Stimulated activated naive B cell treated with anti-CD40 and anti-IgM and Interleukin-4, amounts not matched to agents 10 μg/mL and 1 μg/mL and 100 μg/mL, for 72 hours (primary cell): ENCODE results near the gene FBRSL1.

Experiments used
- ATAC-seq, 2 donors: fragments of 150-1000 bp; cut with Tn5 transposase; replicated peaks; 2 replicates each; pipeline ENCODE4 v1.10.0; 2021; ENCODE audit warnings: moderate library complexity in 1 of 2
- DNase-seq: peaks from one replicate; pipeline ENCODE4 v3.0.0; 2021
- H3K27ac Mint-ChIP-seq: one replicate; pipeline ENCODE4 v1.8.0; 2022; ENCODE audit warnings: mild to moderate bottlenecking, mixed read lengths
- H3K27me3 Mint-ChIP-seq, 2 donors: one replicate each; pipeline ENCODE4 v1.8.0; 2022; ENCODE audit warnings: mixed read lengths in 2 of 2
- H3K36me3 Mint-ChIP-seq, 2 donors: one replicate each; pipeline ENCODE4 v1.8.0; 2022; ENCODE audit warnings: mixed read lengths in 2 of 2, mild to moderate bottlenecking in 1 of 2
- H3K4me1 Mint-ChIP-seq, 2 donors: one replicate each; pipeline ENCODE4 v1.8.0; 2022; ENCODE audit warnings: mixed read lengths in 2 of 2, mild to moderate bottlenecking in 1 of 2
- H3K4me3 Mint-ChIP-seq, 2 donors: one replicate each; pipeline ENCODE4 v1.8.0; 2022; ENCODE audit warnings: mild to moderate bottlenecking in 2 of 2, mixed read lengths in 2 of 2, moderate library complexity in 1 of 2
- H3K9me3 Mint-ChIP-seq, 2 donors: one replicate each; pipeline ENCODE4 v1.8.0; 2022; ENCODE audit warnings: mixed read lengths in 2 of 2, mild to moderate bottlenecking in 1 of 2

FBRSL1 gene

DNA sequence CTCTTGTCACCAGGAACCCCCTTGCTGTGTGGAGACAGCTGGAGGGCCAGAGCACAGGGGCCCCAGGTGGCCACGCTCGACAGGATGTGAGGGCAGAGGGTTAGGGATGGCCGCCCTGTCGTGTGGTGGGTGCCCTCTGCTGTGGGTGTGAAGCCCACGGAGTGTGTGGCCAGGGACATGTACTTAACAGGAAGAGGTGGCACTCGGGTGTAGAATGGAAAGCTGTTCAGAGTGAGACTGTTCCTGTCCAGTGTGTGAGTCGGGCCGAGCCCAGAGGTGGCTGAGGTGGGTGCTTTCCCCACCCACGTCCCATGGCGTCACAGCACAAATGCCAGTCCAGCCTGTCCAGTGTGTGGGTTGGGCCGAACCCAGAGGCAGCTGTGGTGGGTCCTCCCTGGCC, 47.1 kb downstream of the FBRSL1 start:
- Mint-ChIP-seq H3K9me3 (peaks cover 9 to 11% of the 10 kb centered on the region in 2 donors), H3K27me3 (no peaks in the 10 kb centered on the region), H3K36me3 (peaks cover 18 to 33% of the 10 kb centered on the region in 2 donors), H3K27ac (no peak overlapping the region), H3K4me3 (no peak overlapping the region), H3K4me1 (peaks cover 11 to 20% of the 10 kb centered on the region in 2 donors)
- DNase-seq: no peak
- ATAC-seq: peak; percentile 18 to 29

DNA sequence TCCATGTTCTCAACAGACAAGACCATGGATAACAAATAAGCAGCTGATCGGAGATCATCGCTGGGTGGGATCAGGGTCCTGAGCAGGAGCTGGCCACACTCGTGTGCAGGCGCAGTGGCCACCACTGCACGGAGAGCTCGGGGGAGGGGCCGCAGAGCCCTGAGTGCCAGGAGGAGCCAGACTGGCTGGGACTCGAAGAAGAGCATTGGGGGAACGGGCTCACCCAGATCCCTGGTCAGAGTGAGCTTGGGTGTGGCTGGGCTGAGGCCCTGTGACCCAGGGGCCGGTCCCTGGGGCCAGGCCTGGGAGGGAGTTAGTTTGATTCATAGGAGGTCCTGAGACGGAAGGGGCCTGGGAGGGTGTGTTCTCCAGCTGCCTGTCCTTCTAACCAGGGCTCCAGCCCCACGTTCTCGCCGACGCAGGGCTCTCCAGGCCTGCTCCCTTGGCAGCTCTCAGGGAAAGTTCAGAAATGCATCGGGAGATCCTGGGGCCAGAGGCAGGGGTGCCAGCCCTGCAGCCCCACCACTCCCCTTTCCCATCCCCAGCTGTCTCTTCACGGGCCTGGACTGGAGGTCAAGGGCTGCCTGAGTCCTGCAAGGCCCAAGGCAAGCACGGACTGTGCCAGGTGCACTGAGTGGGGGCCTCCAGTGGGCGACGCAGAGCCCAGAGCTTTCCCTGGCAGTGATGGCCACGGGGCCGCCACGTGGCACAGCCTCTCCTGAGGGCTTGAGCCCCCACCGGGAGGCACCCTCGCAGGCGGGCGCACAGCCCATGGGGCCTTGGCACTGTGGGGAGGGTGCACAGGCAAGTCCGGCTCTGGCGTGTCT, 48.1 kb downstream of the FBRSL1 start:
- H3K27ac Mint-ChIP-seq: no peak overlapping the region
- no peak for ATAC-seq

DNA sequence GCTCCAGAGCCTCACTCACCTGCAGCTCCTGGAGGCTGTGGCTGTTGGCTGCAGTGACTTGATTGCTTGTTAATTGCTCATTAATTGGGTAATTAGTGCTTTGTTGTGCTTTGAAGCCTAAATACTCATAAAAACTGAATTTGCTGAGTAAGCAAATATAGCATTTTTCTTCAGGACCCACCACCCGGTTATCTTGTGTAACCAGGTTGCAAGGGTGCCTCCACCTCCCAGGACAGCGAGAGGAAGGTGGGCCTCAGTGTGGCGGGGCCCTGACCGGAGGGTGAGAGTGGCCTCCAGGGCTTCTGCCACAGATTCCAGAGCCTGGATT, 48.7 kb downstream of the FBRSL1 start:
- Mint-ChIP-seq H3K4me1 (peaks cover 11 to 18% of the 10 kb centered on the region in 2 donors), H3K36me3 (peaks cover 12 to 30% of the 10 kb centered on the region in 2 donors), H3K9me3 (peaks cover 9 to 11% of the 10 kb centered on the region in 2 donors), H3K27me3 (no peaks in the 10 kb centered on the region), H3K27ac (no peak overlapping the region), H3K4me3 (no peak overlapping the region)
- no peak for DNase-seq
- no peak for ATAC-seq

More for the DNA sequence above, 48.1 kb downstream of the FBRSL1 start:
- H3K4me3 Mint-ChIP-seq: no peak overlapping the region
- peaks cover 11 to 20% of the 10 kb centered on the region in 2 donors for H3K4me1 Mint-ChIP-seq
- no peaks in the 10 kb centered on the region for H3K27me3 Mint-ChIP-seq
- H3K36me3 Mint-ChIP-seq: peaks cover 14 to 33% of the 10 kb centered on the region in 2 donors
- DNase-seq: no peak
- H3K9me3 Mint-ChIP-seq: peaks cover 9 to 11% of the 10 kb centered on the region in 2 donors

DNA sequence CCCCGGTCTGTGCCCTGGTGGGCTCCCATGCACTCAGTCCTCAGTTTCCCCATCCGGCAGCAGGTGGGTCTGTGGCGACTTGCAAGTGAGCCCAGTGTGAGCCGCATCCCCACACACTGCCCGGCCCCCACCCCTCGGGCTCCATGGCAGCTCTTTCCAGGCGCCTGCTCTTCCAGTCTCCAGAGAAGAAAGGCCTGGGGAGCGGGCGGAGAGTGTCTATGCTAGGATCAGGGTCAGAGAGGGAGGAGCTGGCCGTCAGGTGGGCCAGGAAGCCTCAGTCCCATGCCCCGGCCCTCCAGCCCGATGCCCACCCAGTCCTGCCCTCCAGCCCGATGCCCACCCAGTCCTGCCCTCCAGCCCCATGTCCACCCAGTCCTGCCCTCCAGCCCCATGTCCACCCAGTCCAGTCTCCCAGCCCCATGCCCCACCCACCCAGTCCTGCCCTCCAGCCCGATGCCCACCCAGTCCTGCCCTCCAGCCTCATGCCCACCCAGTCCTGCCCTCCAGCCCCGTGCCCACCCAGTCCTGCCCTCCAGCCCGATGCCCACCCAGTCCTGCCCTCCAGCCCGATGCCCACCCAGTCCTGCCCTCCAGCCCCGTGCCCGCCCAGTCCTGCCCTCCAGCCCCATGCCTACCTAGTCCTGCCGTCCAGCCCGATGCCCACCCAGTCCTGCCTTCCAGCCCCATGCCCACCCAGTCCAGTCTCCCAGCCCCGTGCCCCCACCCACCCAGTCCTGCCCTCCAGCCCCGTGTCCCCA, 49.2 kb downstream of the FBRSL1 start:
- ATAC-seq (no peak), DNase-seq (no peak)
- peaks cover 11 to 28% of the 10 kb centered on the region in 2 donors for H3K36me3 Mint-ChIP-seq
- H3K9me3 Mint-ChIP-seq: peaks cover 9 to 11% of the 10 kb centered on the region in 2 donors
- no peak overlapping the region for H3K27ac Mint-ChIP-seq
- no peak overlapping the region for H3K4me3 Mint-ChIP-seq
- peaks cover 11 to 15% of the 10 kb centered on the region in 2 donors for H3K4me1 Mint-ChIP-seq
- no peaks in the 10 kb centered on the region for H3K27me3 Mint-ChIP-seq

DNA sequence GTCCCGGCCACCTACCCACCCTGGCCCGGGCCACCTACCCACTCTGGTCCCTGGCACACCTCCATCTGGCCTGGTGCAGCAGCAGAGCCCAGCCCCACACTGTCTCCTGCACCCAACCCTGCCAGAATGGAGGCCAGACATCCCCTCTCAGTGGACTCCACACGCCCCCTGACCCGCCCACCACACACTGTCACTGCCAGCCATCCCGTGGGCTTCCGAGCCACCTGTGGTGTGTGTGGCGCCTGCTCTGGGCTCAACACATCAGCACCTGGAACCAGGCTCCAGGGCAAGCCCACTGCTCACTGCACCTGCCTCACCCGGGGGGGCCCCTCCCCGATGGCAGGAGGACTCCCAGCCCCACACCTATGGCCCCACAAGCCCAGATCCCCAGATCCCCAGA, 50.5 kb downstream of the FBRSL1 start:
- H3K9me3 Mint-ChIP-seq: peaks cover 8 to 9% of the 10 kb centered on the region in 2 donors
- no peaks in the 10 kb centered on the region for H3K27me3 Mint-ChIP-seq
- H3K36me3 Mint-ChIP-seq: peaks cover 16 to 25% of the 10 kb centered on the region in 2 donors
- no peak for ATAC-seq
- no peak overlapping the region for H3K4me3 Mint-ChIP-seq
- DNase-seq: no peak
- peak overlapping the region; percentile 25 for H3K27ac Mint-ChIP-seq
- H3K4me1 Mint-ChIP-seq: peaks cover 14 to 15% of the 10 kb centered on the region in 2 donors

DNA sequence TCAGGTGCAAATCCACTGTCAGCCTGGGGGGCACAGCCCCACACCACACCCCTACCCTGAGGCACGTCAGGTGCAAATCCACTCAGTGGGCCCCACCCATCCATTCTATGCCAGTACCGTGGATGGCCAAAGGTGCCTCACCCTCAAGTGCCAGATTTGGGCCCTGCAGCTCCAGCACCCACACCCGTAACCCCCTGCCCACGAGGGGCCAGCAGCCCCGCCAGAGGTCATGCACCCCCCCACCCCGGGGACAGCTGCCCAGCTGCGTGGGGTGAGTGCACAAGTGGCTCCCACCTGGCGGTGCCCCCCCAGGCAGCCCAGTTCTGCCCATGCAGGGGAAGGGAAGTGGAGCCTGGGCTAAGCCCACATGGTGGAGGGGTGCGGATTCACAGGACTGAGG, 51.2 kb downstream of the FBRSL1 start:
- peaks cover 16 to 25% of the 10 kb centered on the region in 2 donors for H3K36me3 Mint-ChIP-seq

DNA sequence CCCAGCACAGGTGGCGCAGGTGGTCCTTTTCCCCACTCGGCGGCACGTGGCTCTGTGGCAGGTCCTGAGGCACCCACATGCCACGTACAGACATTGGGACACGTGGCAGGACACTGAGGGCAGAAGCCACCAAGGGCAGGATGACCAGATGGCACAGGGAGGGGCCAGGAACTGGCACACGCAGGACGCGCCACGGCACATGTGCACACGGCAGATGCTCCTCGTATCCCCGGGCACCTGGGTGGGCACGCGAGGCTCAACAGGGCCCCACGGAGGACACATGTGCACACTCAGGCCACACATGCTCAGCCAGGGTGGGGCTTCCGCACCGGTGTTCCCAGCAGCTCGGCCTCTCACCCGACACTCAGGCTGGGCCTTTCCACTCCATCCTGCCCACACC, 52.0 kb downstream of the FBRSL1 start:
- H3K4me1 Mint-ChIP-seq: peaks cover 6 to 7% of the 10 kb centered on the region in 2 donors
- H3K27ac Mint-ChIP-seq: no peak overlapping the region
- H3K36me3 Mint-ChIP-seq: peaks cover 11 to 18% of the 10 kb centered on the region in 2 donors
- no peaks in the 10 kb centered on the region for H3K9me3 Mint-ChIP-seq
- H3K27me3 Mint-ChIP-seq: no peaks in the 10 kb centered on the region
- no peak overlapping the region for H3K4me3 Mint-ChIP-seq
- ATAC-seq (no peak), DNase-seq (no peak)

More for the DNA sequence above, 51.2 kb downstream of the FBRSL1 start:
- peaks cover 11 to 14% of the 10 kb centered on the region in 2 donors for H3K4me1 Mint-ChIP-seq
- H3K27me3 Mint-ChIP-seq: no peaks in the 10 kb centered on the region
- no peak overlapping the region for H3K27ac Mint-ChIP-seq
- DNase-seq: no peak
- peaks cover 2% of the 10 kb centered on the region in 2 donors for H3K9me3 Mint-ChIP-seq
- H3K4me3 Mint-ChIP-seq: no peak overlapping the region
- no peak for ATAC-seq

DNA sequence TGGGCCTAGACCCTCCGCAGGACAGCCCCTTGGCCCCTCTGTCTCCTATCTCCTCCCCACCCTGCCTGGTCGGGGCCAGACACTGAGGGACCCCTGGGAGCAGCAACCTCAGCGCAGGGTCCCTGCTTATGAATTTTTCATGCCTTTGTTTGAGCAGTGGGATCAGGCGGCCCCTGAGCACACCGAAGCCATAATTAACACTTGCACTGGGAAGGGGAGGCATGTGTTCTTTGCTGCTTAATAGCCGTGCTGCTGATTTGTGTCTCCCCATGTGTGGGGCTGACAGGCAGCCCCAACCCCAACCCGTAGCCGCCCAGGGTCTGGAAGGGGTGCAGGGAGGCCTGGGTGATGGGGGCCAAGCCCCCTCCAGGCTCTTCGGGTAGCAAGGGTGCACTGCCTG, 52.7 kb downstream of the FBRSL1 start:
- H3K4me1 Mint-ChIP-seq: peaks cover 2 to 5% of the 10 kb centered on the region in 2 donors
- no peaks in the 10 kb centered on the region for H3K27me3 Mint-ChIP-seq
- H3K4me3 Mint-ChIP-seq: no peak overlapping the region
- H3K36me3 Mint-ChIP-seq: peaks cover 9 to 14% of the 10 kb centered on the region in 2 donors
- no peak for DNase-seq
- no peak overlapping the region for H3K27ac Mint-ChIP-seq
- H3K9me3 Mint-ChIP-seq: no peaks in the 10 kb centered on the region
- ATAC-seq: no peak

DNA sequence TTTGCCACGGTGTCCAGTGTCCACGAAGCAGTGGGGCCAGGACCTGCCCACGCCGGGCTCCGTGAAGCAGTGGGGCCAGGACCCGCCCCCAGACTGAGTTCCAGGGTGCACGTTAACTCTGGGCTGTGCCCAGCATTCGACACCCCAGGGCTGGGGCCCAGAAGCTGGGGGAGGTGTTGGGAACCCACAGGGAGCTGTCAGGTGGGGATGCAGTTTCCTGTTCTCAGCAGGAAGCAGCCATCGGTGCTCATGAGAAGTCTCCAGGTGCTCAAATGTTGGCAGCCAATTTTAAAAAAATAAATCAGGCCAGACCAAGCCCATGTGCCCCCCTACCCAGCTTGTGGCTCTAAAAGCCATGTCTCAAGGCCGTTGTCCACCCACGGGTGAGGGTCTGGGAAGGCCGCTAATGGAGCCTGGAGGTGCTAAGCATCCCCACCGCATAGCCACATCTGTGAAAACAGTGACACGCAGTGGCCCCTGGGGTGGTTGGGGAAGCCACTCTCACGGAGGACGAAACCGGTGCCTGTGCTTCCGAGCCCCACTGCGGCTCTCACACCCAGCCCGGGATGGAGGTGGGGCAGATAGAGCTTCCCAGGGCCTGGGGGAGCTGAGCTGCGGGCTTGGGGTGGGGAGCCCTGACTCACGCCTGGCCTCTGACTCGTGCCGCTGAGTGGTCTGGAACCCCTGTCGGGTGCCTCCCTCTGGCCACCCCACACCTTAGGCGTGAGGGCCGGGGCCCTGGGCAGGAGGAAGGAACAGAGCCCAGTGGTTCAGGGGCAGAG, 53.5 kb downstream of the FBRSL1 start:
- H3K27ac Mint-ChIP-seq: no peak overlapping the region
- H3K36me3 Mint-ChIP-seq: peaks cover 7 to 11% of the 10 kb centered on the region in 2 donors
- no peak for DNase-seq
- H3K9me3 Mint-ChIP-seq: no peaks in the 10 kb centered on the region
- peaks cover 0 to 4% of the 10 kb centered on the region in 2 donors for H3K4me1 Mint-ChIP-seq
- H3K4me3 Mint-ChIP-seq: no peak overlapping the region
- ATAC-seq: no peak
- H3K27me3 Mint-ChIP-seq: no peaks in the 10 kb centered on the region

DNA sequence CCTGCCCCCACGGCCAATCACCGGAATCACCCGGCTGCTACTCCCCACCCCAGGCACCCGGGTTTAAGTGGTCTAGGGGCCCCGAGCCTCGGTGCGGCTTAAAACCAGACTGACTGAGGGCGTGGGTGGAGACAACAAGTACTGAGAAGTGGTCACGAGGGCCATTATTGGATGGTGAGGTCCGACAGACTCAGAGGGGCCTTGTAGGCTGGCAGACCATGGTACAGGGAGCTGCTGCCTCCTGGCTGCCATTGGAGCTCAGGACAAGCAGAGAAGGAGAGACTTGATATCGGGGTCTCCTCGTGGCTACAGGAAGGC, 54.1 kb downstream of the FBRSL1 start:
- Mint-ChIP-seq H3K36me3 (peaks cover 7 to 11% of the 10 kb centered on the region in 2 donors), H3K27ac (no peak overlapping the region), H3K4me1 (peaks cover 0 to 4% of the 10 kb centered on the region in 2 donors), H3K9me3 (no peaks in the 10 kb centered on the region), H3K27me3 (no peaks in the 10 kb centered on the region), H3K4me3 (no peak overlapping the region)
- no peak for DNase-seq
- ATAC-seq: no peak

DNA sequence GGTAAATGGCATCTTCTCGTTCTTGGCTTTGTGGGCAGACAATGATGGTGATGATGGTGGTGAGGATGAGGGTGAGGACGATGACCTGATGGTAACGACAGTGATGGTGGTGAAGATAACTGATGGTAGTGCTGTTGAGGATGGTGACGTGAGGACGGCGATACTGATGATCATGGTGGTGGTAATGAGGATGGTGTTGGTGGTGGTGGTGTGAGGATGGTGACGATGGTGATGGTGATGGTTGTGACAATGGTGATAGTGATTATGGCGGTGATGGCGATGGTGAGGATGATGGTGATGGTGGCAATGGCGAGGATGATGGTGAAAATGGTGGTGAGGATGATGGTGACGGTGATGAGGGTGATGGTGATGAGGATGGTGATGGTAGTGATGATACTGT, 54.5 kb downstream of the FBRSL1 start:
- no peaks in the 10 kb centered on the region for H3K9me3 Mint-ChIP-seq
- peaks cover 0 to 4% of the 10 kb centered on the region in 2 donors for H3K4me1 Mint-ChIP-seq
- no peak overlapping the region for H3K4me3 Mint-ChIP-seq
- no peak for DNase-seq
- H3K27ac Mint-ChIP-seq: no peak overlapping the region
- ATAC-seq: no peak
- no peaks in the 10 kb centered on the region for H3K27me3 Mint-ChIP-seq
- H3K36me3 Mint-ChIP-seq: peaks cover 9 to 11% of the 10 kb centered on the region in 2 donors

DNA sequence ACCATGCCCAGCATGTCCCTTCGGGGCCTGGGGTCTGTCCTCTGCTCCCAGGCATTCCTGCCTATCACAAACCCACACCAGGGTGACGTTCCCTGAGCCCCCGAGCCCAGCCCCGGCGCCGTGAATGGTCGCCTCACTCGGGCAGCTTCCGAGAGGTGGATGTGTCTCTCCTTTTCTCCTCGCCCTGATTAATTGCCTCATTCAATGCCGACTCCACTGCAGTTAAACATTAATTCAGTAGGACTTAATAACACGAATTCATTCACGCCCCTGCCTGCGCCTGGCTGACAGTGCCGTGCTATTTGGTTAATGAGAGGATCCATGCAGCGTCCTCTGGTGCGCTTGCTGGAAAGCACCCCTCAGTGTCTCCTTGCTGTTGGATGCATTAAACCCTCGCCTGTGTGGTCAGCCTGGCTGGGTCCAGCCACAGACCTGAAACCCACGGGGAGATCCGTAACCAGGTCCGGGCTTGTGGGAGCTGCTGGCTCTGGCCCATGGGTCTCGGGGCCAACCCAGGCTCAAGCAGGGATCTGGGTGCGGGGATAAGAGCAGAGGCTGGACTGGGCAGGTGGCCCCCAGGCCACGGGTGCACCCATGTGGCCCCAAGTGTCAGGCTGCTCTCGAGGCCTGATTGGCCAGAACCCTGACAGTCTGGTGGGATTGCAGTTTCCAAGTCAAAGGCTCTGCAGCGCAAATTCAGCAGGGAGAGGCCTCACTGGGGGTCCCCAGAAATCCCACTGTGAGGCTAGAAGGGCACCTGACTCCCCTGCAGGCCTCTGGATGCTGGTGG, 55.4 kb downstream of the FBRSL1 start:
- DNase-seq: no peak
- no peaks in the 10 kb centered on the region for H3K27me3 Mint-ChIP-seq
- no peak overlapping the region for H3K27ac Mint-ChIP-seq
- ATAC-seq: no peak
- H3K36me3 Mint-ChIP-seq: peaks cover 11 to 16% of the 10 kb centered on the region in 2 donors
- no peaks in the 10 kb centered on the region for H3K9me3 Mint-ChIP-seq
- peaks cover 0 to 4% of the 10 kb centered on the region in 2 donors for H3K4me1 Mint-ChIP-seq
- H3K4me3 Mint-ChIP-seq: no peak overlapping the region

DNA sequence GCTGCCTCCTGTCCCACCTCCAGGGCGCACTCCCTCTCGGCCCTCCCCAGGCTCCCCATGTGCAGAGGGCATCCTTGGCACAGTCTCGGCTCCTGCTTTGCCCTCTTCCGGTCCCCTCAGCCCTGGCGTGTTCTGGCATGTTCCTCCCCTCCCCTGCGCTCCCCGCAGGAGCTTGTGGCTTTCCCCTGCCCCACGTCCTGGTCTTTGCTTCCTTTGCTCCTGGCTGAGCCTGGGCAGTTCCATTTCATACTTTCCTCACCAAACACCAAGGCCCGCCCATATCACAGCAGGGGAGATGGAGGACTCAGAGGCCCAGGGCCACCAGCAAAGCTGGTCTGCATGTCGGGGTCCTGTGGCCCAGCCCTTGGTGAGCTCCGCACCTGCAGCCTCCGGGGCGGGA, 56.0 kb downstream of the FBRSL1 start:
- no peak for DNase-seq
- Mint-ChIP-seq H3K4me1 (peaks cover 0 to 4% of the 10 kb centered on the region in 2 donors), H3K36me3 (peaks cover 13 to 14% of the 10 kb centered on the region in 2 donors), H3K27ac (no peak overlapping the region), H3K4me3 (no peak overlapping the region), H3K27me3 (no peaks in the 10 kb centered on the region), H3K9me3 (no peaks in the 10 kb centered on the region)
- no peak for ATAC-seq

DNA sequence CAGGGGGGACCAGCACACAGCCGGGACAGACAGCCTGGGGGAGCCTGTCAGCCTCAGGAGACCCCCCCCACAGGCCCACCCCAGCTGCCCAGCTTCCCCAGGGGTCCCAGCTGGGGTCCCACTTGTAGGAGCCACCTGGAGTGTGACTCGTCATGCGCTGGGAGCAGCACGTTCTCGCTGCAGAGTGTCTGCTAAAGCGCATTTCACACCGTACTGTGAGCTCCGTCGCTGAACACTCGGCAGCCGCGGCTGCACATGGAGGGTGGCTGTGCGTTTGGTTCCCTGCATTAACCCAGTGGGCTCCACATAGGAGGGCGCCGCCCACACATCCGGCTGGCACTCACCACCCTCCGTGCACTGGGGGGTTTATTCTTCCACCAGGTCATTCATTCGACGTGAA, 56.7 kb downstream of the FBRSL1 start:
- Mint-ChIP-seq H3K4me1 (peaks cover 0 to 4% of the 10 kb centered on the region in 2 donors), H3K9me3 (no peaks in the 10 kb centered on the region), H3K27me3 (no peaks in the 10 kb centered on the region), H3K36me3 (peaks cover 13 to 16% of the 10 kb centered on the region in 2 donors), H3K4me3 (no peak overlapping the region), H3K27ac (no peak overlapping the region)
- DNase-seq (no peak), ATAC-seq (no peak)
